ENCODE results near the gene PTPN20.

Gene PTPN20

DNA sequence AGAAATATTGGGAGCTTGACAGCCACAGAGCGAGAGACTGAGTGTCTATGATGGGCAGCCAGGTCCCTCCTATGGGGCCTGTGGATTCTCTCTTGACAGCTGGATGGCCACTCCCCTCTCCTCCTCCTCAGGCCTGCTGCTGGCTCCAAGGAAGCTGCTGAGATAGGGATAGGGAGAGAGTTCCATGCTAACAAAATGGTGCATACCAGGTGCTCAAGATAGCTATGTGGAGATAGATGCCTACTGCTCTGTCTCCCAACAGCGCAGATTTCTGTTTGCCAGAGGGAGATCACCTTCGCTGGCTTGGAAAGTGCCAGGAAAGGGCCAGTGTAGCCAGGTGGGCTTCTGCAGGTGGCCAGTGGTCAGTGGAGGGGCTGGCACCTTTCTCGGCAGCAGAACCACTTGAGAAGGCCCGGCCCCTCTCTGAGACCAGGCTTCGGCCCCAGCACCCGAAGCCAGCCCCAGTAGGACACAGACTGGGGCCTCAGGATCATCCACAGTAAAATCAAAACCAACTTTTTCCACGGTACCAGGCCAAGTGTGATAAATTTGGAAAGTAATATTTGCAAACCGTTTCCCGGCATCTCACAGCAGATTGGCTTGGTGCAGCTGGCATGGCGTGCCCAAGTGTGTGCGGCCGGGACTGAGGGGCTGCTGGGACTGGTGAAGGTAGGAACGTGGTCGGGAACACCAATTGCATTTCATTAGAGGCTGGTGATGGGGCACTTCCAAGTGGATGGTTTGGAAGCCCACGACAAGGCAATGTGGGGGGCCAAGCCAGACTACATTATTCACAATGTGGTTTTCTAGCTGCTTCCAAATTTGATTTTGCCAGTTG, 139.6 kb downstream of the PTPN20 start:
- no peak for DNase-seq

DNA sequence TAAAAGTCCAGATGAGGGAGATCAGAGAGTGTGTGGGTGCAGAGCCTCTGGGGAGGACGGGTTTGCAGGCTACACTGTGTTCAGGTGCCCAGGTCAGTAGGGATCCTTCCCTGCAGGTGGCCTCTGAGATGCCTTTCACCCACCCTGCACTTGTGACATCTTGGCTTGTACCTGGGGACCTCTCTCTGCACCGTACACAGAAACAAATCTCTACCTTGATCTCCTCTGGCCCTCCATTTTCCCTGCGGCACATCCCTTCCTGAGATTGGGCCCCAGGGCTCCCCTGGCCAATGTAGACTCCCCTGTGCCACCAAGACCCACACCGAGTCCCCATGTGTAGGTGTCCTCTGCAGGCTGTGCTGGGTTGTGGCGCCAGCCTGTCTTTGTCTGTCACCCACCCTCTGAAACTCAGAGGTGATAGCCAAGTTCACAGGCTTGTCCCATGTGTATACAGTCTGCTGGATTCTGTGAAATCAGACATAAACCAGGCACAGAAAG, 140.6 kb downstream of the PTPN20 start:
- DNase-seq = no peak

Data from CD4-positive, alpha-beta T cell treated with Interleukin-1 beta for 1 hour (primary cell).